HEK293 (cell line): ENCODE results near the gene STX4.

Experiments
- CTCF ChIA-PET: fragments of 350-600 bp; formaldehyde crosslinking; extraction: SDS; loops from one replicate; lab custom pipeline; 2021; ENCODE audit warnings: antibody characterized with exemption; lab: Yijun Ruan, JAX
- POLR2A ChIA-PET: fragments of 300-600 bp; formaldehyde crosslinking; extraction: SDS; loops from one replicate; lab custom pipeline; 2020; ENCODE audit warnings: antibody characterized with exemption, inconsistent platforms; lab: Yijun Ruan, JAX
- H3K27ac ChIP-seq: fragments of 200-500 bp; sonication (Bioruptor generic); 2 replicates; pipeline ENCODE4 v1.5.1; 2014; ENCODE audit warnings: low read depth, low read length, control low read depth, inconsistent platforms; ENCODE audit errors: extremely low read depth
- H3K36me3 ChIP-seq, 2 experiments: fragments of 200-500 bp in 1 of 2; sonication (Bioruptor generic) in 1 of 2; 1 replicate in 1 of 2; 2 replicates in 1 of 2; pipeline ENCODE4 v1.5.1; 2014 to 2017; ENCODE audit warnings: inconsistent platforms in 2 of 2, low read length in 2 of 2; ENCODE audit not compliant: control insufficient read depth in 2 of 2, insufficient read depth in 1 of 2
- H3K4me1 ChIP-seq: fragments of 200-500 bp; sonication (Bioruptor generic); 2 replicates; pipeline ENCODE4 v1.5.1; 2014; ENCODE audit warnings: mild to moderate bottlenecking, low read length, inconsistent platforms; ENCODE audit not compliant: control insufficient read depth, insufficient read depth
- H3K4me3 ChIP-seq: 2 replicates; pipeline ENCODE4 v1.5.1; 2011; ENCODE audit warnings: low read depth, mild to moderate bottlenecking, control low read depth, low read length, moderate library complexity
- H3K9me3 ChIP-seq: fragments of 200-500 bp; sonication (Bioruptor generic); 2 replicates; pipeline ENCODE4 v1.5.1; 2014; ENCODE audit warnings: low read depth, low read length, inconsistent platforms; ENCODE audit not compliant: control insufficient read depth, insufficient read depth
- HOXA7 ChIP-seq: sonication (generic); formaldehyde crosslinking; IDR thresholded peaks from 2 replicates; pipeline ENCODE4 v1.8.1; 2022; ENCODE audit warnings: missing genetic modification reagents, borderline replicate concordance
- MEIS1 ChIP-seq: sonication (generic); formaldehyde crosslinking; IDR thresholded peaks from 2 replicates; pipeline ENCODE4 v1.8.1; 2022; ENCODE audit warnings: missing genetic modification reagents, mild to moderate bottlenecking, borderline replicate concordance
- ZBTB7A ChIP-seq: fragments of 450-650 bp; formaldehyde crosslinking; IDR thresholded peaks from 2 replicates; pipeline ENCODE4 v1.5.1; 2016; ENCODE audit warnings: low read depth, missing biosample characterization, missing genetic modification characterization
- ZFHX2 ChIP-seq: fragments of 450-650 bp; formaldehyde crosslinking; conservative IDR thresholded peaks from 2 replicates; pipeline ENCODE4 v1.5.1; 2016; ENCODE audit warnings: missing biosample characterization, missing genetic modification characterization
- ZNF157 ChIP-seq: fragments of 450-650 bp; formaldehyde crosslinking; IDR thresholded peaks from 2 replicates; pipeline ENCODE4 v1.5.1; 2016; ENCODE audit warnings: missing biosample characterization, missing genetic modification characterization
- ZNF24 ChIP-seq: fragments of 450-650 bp; formaldehyde crosslinking; IDR thresholded peaks from 2 replicates; pipeline ENCODE4 v1.5.1; 2016; ENCODE audit warnings: missing biosample characterization, missing genetic modification characterization
- ZNF324 ChIP-seq: fragments of 450-650 bp; formaldehyde crosslinking; IDR thresholded peaks from 2 replicates; pipeline ENCODE4 v1.5.1; 2016; ENCODE audit warnings: missing biosample characterization, missing genetic modification characterization
- ZNF341 ChIP-seq: fragments of 450-650 bp; formaldehyde crosslinking; IDR thresholded peaks from 2 replicates; pipeline ENCODE4; 2016; ENCODE audit warnings: low read depth, missing biosample characterization, missing genetic modification characterization
- ZNF639 ChIP-seq: fragments of 450-650 bp; formaldehyde crosslinking; IDR thresholded peaks from 2 replicates; pipeline ENCODE4 v1.5.1; 2016; ENCODE audit warnings: missing biosample characterization, missing genetic modification characterization
- ZSCAN16 ChIP-seq: fragments of 450-650 bp; formaldehyde crosslinking; IDR thresholded peaks from 2 replicates; pipeline ENCODE4 v1.5.1; 2016; ENCODE audit warnings: missing biosample characterization, missing genetic modification characterization
- TF ChIP-seq, protein P1 (sequence below): fragments of 450-650 bp; formaldehyde crosslinking; IDR thresholded peaks from 2 replicates; pipeline ENCODE4 v1.5.1; 2017; ENCODE audit warnings: missing biosample characterization, mild to moderate bottlenecking, missing genetic modification characterization, moderate library complexity
- TF ChIP-seq, protein P2 (sequence below): fragments of 450-650 bp; formaldehyde crosslinking; IDR thresholded peaks from 2 replicates; pipeline ENCODE4 v1.5.1; 2016; ENCODE audit warnings: missing biosample characterization, missing genetic modification characterization
- TF ChIP-seq, protein P3 (sequence below): fragments of 450-650 bp; formaldehyde crosslinking; IDR thresholded peaks from 2 replicates; pipeline ENCODE4 v1.5.1; 2016; ENCODE audit warnings: missing biosample characterization, missing genetic modification characterization
- TF ChIP-seq, protein P4 (sequence below): fragments of 450-650 bp; formaldehyde crosslinking; optimal IDR thresholded peaks from 2 replicates; pipeline ENCODE3; 2016; ENCODE audit warnings: missing biosample characterization, mild to moderate bottlenecking, missing genetic modification characterization
- TF ChIP-seq, protein P5 (sequence below): fragments of 450-650 bp; formaldehyde crosslinking; IDR thresholded peaks from 2 replicates; pipeline ENCODE4; 2016; ENCODE audit warnings: missing biosample characterization, missing genetic modification characterization

Gene STX4

DNA sequence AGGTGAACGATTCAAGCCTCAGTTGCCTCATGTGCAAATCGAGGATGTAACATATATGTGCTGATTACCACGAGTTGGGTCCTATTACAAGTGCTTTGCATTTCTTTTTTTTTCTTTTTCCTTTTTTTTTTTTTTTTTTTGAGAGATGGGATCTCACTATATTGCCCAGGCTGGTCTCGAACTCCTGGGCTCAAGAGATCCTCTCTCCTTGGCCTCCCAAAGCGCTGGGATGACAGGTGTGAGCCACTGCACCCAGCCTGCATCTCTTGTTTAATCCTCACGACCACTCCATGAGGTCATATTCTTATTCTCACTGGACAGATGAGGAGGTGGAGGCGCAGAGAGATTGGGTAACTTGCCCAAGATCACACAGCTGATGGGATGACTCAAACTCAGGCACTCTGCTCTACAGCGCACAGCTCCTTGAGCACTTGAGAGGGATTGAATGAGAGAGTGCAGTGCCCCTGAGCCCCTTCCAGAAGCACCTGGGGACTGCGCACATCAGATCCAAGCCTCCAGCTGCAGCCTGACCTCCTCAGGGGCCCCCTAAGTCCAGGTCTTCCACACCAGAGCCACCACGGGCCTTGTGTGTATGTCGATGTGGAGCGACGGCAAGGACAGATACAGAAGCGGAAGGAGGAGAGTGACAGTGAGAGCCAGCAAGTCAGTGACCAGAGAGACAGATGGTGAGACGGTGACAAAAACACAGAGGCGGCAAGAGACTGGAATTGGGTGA is 27.8 kb upstream of the STX4 start (continued):
- TF ChIP-seq, protein P1, sequence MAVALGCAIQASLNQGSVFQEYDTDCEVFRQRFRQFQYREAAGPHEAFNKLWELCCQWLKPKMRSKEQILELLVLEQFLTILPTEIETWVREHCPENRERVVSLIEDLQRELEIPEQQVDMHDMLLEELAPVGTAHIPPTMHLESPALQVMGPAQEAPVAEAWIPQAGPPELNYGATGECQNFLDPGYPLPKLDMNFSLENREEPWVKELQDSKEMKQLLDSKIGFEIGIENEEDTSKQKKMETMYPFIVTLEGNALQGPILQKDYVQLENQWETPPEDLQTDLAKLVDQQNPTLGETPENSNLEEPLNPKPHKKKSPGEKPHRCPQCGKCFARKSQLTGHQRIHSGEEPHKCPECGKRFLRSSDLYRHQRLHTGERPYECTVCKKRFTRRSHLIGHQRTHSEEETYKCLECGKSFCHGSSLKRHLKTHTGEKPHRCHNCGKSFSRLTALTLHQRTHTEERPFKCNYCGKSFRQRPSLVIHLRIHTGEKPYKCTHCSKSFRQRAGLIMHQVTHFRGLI (tag by site-specific recombination): no peak
- TF ChIP-seq, protein P2, sequence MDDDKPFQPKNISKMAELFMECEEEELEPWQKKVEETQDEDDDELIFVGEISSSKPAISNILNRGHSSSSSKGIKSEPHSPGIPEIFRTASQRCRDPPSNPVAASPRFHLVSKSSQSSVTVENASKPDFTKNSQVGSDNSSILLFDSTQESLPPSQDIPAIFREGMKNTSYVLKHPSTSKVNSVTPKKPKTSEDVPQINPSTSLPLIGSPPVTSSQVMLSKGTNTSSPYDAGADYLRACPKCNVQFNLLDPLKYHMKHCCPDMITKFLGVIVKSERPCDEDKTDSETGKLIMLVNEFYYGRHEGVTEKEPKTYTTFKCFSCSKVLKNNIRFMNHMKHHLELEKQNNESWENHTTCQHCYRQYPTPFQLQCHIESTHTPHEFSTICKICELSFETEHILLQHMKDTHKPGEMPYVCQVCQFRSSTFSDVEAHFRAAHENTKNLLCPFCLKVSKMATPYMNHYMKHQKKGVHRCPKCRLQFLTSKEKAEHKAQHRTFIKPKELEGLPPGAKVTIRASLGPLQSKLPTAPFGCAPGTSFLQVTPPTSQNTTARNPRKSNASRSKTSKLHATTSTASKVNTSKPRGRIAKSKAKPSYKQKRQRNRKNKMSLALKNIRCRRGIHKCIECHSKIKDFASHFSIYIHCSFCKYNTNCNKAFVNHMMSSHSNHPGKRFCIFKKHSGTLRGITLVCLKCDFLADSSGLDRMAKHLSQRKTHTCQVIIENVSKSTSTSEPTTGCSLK (tag by site-specific recombination): no peak
- TF ChIP-seq HOXA7 (no peak), ZFHX2 (tag by site-specific recombination) (no peak)
- TF ChIP-seq, protein P3, sequence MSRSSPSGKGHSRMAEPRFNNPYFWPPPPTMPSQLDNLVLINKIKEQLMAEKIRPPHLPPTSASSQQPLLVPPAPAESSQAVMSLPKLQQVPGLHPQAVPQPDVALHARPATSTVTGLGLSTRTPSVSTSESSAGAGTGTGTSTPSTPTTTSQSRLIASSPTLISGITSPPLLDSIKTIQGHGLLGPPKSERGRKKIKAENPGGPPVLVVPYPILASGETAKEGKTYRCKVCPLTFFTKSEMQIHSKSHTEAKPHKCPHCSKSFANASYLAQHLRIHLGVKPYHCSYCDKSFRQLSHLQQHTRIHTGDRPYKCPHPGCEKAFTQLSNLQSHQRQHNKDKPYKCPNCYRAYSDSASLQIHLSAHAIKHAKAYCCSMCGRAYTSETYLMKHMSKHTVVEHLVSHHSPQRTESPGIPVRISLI: 0 out of 2 replicates have a peak, but pooled peaks have one; percentile 19
- TF ChIP-seq, protein P4, sequence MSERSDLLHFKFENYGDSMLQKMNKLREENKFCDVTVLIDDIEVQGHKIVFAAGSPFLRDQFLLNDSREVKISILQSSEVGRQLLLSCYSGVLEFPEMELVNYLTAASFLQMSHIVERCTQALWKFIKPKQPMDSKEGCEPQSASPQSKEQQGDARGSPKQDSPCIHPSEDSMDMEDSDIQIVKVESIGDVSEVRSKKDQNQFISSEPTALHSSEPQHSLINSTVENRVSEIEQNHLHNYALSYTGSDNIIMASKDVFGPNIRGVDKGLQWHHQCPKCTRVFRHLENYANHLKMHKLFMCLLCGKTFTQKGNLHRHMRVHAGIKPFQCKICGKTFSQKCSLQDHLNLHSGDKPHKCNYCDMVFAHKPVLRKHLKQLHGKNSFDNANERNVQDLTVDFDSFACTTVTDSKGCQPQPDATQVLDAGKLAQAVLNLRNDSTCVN: no peak

DNA sequence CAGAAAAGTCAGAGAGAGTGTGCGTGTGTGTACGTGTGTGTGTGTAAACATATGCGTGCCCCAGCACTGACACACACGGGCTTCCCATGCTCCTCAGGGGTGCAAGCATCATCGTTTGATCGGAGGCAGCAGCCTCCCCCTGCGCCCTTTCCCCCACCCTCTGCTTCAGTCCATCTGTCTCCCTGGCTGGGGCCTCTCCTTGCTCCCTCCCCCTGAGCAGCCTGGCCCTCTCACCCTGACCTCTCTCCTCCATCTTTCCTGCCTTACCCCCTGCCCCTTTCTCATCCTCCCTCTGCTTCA is 27.3 kb upstream of the STX4 start:
- Histone ChIP-seq H3K27ac (no peak overlapping the region), H3K9me3 (no peaks in the 10 kb centered on the region), H3K4me1 (no peaks in the 10 kb centered on the region), H3K36me3 (no peaks in the 10 kb centered on the region), H3K4me3 (no peak overlapping the region)
- TF ChIP-seq MEIS1 (CRISPR knock-in tag) (no peak), ZSCAN16 (tag by site-specific recombination) (no peak), ZFHX2 (tag by site-specific recombination) (no peak)
- CTCF ChIA-PET: interaction anchor here (0.6 to 1.3 kb wide), 3 partner anchors 10 to 21 kb away, joined by 3 to 6 read pairs (median 4); no protein-coding TSS in a partner anchor
- POLR2A ChIA-PET: no interaction called here

- no peaks in the 10 kb centered on the region for H3K9me3 ChIP-seq
- no peak overlapping the region for H3K27ac ChIP-seq
- H3K36me3 ChIP-seq: no peaks in the 10 kb centered on the region
- POLR2A ChIA-PET: no interaction called here
- TF ChIP-seq ZNF324 (tag by site-specific recombination) (no peak), ZNF24 (tag by site-specific recombination) (peak; percentile 20; the same call in 1 of the 2 replicates), ZNF341 (tag by site-specific recombination) (peak; percentile 46), ZBTB7A (0 out of 2 replicates have a peak, but pooled peaks have one; percentile 50)
- H3K4me1 ChIP-seq: no peaks in the 10 kb centered on the region
- CTCF ChIA-PET: interaction anchor here (0.7 to 1.3 kb wide), 2 partner anchors 21 to 22 kb away, joined by 3 to 6 read pairs; no protein-coding TSS in a partner anchor
- no peak overlapping the region for H3K4me3 ChIP-seq
Measured at GRCh38 chr16:31006589-31006988, 26.8 kb upstream of the STX4 start.

GRCh38 chr16:31007684-31008083 is 25.7 kb upstream of the STX4 start:
- CTCF ChIA-PET: interaction anchor here (0.6 kb wide), 1 partner anchor 109 kb away, joined by 3 read pairs; no protein-coding TSS in a partner anchor
- Histone ChIP-seq H3K36me3 (no peaks in the 10 kb centered on the region), H3K4me1 (no peaks in the 10 kb centered on the region), H3K27ac (no peak overlapping the region), H3K4me3 (no peak overlapping the region), H3K9me3 (no peaks in the 10 kb centered on the region)
- POLR2A ChIA-PET: no interaction called here
- TF ChIP-seq ZNF639 (tag by site-specific recombination): no peak
- TF ChIP-seq, protein P5, sequence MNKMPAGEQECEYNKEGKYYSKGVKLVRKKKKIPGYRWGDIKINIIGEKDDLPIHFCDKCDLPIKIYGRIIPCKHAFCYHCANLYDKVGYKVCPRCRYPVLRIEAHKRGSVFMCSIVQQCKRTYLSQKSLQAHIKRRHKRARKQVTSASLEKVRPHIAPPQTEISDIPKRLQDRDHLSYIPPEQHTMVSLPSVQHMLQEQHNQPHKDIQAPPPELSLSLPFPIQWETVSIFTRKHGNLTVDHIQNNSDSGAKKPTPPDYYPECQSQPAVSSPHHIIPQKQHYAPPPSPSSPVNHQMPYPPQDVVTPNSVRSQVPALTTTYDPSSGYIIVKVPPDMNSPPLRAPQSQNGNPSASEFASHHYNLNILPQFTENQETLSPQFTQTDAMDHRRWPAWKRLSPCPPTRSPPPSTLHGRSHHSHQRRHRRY (tag by site-specific recombination): no peak
- no peak for TF ChIP-seq ZNF157 (tag by site-specific recombination)
